Measurements from ENCODE around the gene NCCRP1. TPM values are rescaled to one million over a fixed set of nuclear protein-coding genes. Genes with fewer than 3 reads are reported as not detected.

The NCCRP1 gene
- total and polyA plus RNA-seq, 10 of the 15 experiments (the other 5 are each of a cell fraction or from before 2014, with no cell fraction given): not detected

DNA sequence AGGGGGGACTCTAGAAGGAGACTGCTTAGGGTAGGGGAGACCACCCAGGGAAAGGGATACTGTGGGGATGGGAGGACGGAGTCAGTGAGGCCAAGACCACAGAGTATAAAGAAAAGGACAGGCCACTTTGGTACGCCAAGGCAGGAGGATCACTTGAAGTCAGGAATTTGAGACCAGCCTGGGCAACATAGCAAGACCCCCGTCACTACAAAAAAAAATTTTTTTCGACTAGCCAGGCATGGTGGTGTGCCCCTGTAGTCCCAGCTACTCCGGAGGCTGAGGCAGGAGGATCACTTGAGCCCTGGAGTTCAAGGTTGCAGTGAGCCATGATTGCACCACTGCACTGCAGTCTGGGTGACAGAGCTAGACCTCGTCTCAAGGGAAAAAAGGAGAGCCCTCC lies 41.4 kb downstream of the NCCRP1 start (continued):
- TF ChIP-seq RELA (IDR thresholded peaks at IDR 0.05; ENCODE audit: borderline replicate concordance, partially characterized antibody) (no peak), FOXK2 (IDR thresholded peaks at IDR 0.05) (no peak), SMAD1 (IDR thresholded peaks at IDR 0.05; ENCODE audit: low read depth, partially characterized antibody) (no peak), ZNF207 (IDR thresholded peaks at IDR 0.05; ENCODE audit: borderline replicate concordance) (no peak), CEBPB (IDR thresholded peaks at IDR 0.05; ENCODE audit: borderline replicate concordance in 1 of 2, low read depth in 2 of 2, low read length in 2 of 2) (no peak)

DNA sequence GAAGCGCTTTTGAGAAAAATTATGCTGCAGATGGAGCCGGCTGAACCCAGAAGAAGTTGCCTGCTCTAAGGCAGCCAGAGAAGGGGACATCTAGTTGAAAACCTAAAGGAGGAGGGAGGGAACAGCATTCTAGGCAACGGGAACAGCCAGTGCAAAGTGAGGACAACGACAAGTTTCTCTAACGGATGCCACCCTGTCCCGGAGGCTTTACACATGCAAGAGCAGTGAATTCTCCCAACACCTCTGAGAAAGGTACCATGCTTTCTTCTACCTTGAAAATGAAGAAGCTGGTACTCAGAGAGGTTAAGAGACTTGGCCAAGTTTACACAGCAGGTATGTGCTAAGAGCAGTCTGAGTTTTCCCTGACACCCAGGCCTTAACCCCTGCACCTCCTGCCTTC lies 42.2 kb downstream of the NCCRP1 start:
- no peaks in the 10 kb centered on the region for H3K27me3 ChIP-seq (replicated peaks in 1 of 2; ENCODE audit: control insufficient read depth in 2 of 2, insufficient read depth in 2 of 2, low read length in 1 of 2)
- FAIRE-seq (no peak), DNase-seq (ENCODE audit: low read depth, low spot score) (no peak), ATAC-seq (no peak)
- no peaks in the 10 kb centered on the region for H3K79me2 ChIP-seq (ENCODE audit: control insufficient read depth, insufficient read depth, low read length)
- 89% methylated on average over 6 of the region's 6 CpGs for WGBS (ENCODE audit: insufficient coverage, insufficient replicate concordance, low lambda C conversion rate, missing lambda C conversion rate)
- H3K36me3 ChIP-seq (ENCODE audit: control insufficient read depth in 2 of 2, insufficient read depth in 2 of 2, low read length in 1 of 2): no peaks in the 10 kb centered on the region
- H2AFZ ChIP-seq (ENCODE audit: control insufficient read depth, low read depth, low read length): no peak overlapping the region
- ChIA-PET POLR2A (no interaction called here), CTCF (no interaction called here), RAD21 (ENCODE audit: unreplicated experiment) (no interaction called here), SMC1A (ENCODE audit: uncharacterized antibody, unreplicated experiment) (no interaction called here)
- H3K4me2 ChIP-seq (ENCODE audit: control insufficient read depth, insufficient read depth): no peak overlapping the region
- H3K4me1 ChIP-seq (ENCODE audit: control insufficient read depth, insufficient read depth, low read length): peaks cover 7% of the 10 kb centered on the region
- BruUV-seq (replicated peaks): no TSS peak
- H3K27ac ChIP-seq (ENCODE audit: control insufficient read depth, insufficient read depth): no peak overlapping the region
- intact Hi-C loops (cut with micrococcal nuclease; ENCODE audit: unreplicated experiment) (no loop called here), in situ Hi-C loops (cut with MboI) (no loop called here)
- no peaks in the 10 kb centered on the region for H3K9me3 ChIP-seq (replicated peaks; ENCODE audit: control insufficient read depth, insufficient read depth, low read length)
- H4K20me1 ChIP-seq (ENCODE audit: control insufficient read depth, insufficient read depth): no peaks in the 10 kb centered on the region
- no peak overlapping the region for H3K4me3 ChIP-seq
- no peak overlapping the region for H3K9ac ChIP-seq (ENCODE audit: control insufficient read depth, insufficient read depth, low read length)
- TF ChIP-seq, protein P1, sequence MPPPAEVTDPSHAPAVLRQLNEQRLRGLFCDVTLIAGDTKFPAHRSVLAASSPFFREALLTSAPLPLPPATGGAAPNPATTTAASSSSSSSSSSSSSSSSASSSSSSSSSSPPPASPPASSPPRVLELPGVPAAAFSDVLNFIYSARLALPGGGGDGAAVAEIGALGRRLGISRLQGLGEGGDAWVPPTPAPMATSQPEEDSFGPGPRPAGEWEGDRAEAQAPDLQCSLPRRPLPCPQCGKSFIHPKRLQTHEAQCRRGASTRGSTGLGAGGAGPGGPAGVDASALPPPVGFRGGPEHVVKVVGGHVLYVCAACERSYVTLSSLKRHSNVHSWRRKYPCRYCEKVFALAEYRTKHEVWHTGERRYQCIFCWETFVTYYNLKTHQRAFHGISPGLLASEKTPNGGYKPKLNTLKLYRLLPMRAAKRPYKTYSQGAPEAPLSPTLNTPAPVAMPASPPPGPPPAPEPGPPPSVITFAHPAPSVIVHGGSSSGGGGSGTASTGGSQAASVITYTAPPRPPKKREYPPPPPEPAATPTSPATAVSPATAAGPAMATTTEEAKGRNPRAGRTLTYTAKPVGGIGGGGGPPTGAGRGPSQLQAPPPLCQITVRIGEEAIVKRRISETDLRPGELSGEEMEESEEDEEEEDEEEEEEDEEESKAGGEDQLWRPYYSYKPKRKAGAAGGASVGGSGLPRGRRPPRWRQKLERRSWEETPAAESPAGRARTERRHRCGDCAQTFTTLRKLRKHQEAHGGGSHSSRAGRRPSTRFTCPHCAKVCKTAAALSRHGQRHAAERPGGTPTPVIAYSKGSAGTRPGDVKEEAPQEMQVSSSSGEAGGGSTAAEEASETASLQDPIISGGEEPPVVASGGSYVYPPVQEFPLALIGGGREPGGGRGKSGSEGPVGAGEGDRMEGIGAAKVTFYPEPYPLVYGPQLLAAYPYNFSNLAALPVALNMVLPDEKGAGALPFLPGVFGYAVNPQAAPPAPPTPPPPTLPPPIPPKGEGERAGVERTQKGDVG (CRISPR knock-in tag; IDR thresholded peaks at IDR 0.05): no peak
- TF ChIP-seq GABPA (IDR thresholded peaks at IDR 0.05; ENCODE audit: low read depth): no peak
- no peak for TF ChIP-seq HDAC2 (IDR thresholded peaks at IDR 0.05)
- no peak for TF ChIP-seq HCFC1 (IDR thresholded peaks at IDR 0.05; ENCODE audit: low read length)
- no peak for TF ChIP-seq RELA (IDR thresholded peaks at IDR 0.05; ENCODE audit: borderline replicate concordance, partially characterized antibody)
- TF ChIP-seq, protein P2, sequence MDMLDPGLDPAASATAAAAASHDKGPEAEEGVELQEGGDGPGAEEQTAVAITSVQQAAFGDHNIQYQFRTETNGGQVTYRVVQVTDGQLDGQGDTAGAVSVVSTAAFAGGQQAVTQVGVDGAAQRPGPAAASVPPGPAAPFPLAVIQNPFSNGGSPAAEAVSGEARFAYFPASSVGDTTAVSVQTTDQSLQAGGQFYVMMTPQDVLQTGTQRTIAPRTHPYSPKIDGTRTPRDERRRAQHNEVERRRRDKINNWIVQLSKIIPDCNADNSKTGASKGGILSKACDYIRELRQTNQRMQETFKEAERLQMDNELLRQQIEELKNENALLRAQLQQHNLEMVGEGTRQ (IDR thresholded peaks at IDR 0.05; ENCODE audit: borderline replicate concordance, low read depth, low read length): no peak
- no peak for TF ChIP-seq KLF5 (IDR thresholded peaks at IDR 0.05; ENCODE audit: partially characterized antibody)
- TF ChIP-seq CBX3 (IDR thresholded peaks at IDR 0.05; ENCODE audit: borderline replicate concordance, low read depth): no peak
- TF ChIP-seq, protein P3, sequence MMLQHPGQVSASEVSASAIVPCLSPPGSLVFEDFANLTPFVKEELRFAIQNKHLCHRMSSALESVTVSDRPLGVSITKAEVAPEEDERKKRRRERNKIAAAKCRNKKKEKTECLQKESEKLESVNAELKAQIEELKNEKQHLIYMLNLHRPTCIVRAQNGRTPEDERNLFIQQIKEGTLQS (IDR thresholded peaks at IDR 0.05; ENCODE audit: borderline replicate concordance, extremely low read depth, low read depth, low read length): no peak
- TF ChIP-seq PAX8 (IDR thresholded peaks at IDR 0.05): no peak
- TF ChIP-seq SUZ12 (IDR thresholded peaks at IDR 0.05; ENCODE audit: unreplicated experiment): no peak
- no peak for TF ChIP-seq NR2C2 (IDR thresholded peaks at IDR 0.05; ENCODE audit: borderline replicate concordance, control insufficient read depth, insufficient read length, low read depth)
- no peak for TF ChIP-seq SMARCA5 (IDR thresholded peaks at IDR 0.05)

All from GM12878 (cell line).